Measurements from ENCODE around the gene MBLAC1.

MBLAC1 gene

GRCh38 chr7:100126931-100127865 lies at the start of gene MBLAC1:
MBLAC1 (plus strand) TSS chr7:100126967; CDS start chr7:100127396, 429 bp downstream.
- peak; percentile 95 for DNase-seq (ENCODE audit: low spot score)

GRCh38 chr7:100077205-100077604 lies 49.6 kb upstream of the MBLAC1 start:
- DNase-seq (ENCODE audit: low spot score), result no peak

- DNase-seq (ENCODE audit: low spot score), result no peak
These were observed 47.7 kb upstream of the MBLAC1 start for GRCh38 chr7:100079024-100079560.

GRCh38 chr7:100080907-100081534 lies 45.7 kb upstream of the MBLAC1 start:
- peak; percentile 18 for DNase-seq (ENCODE audit: low spot score)

GRCh38 chr7:100081535-100082102 lies 45.1 kb upstream of the MBLAC1 start, which contains the start of gene ZNF3:
ZNF3 (minus strand) TSS chr7:100081723; CDS start chr7:100077357, 4,366 bp downstream.
- DNase-seq (ENCODE audit: low spot score), result peak; percentile 98

GRCh38 chr7:100082978-100083377 lies 43.8 kb upstream of the MBLAC1 start:
- DNase-seq (ENCODE audit: low spot score), result no peak

- no peak for DNase-seq (ENCODE audit: low spot score)
These were observed 41.3 kb upstream of the MBLAC1 start for GRCh38 chr7:100085515-100085914.

- DNase-seq (ENCODE audit: low spot score), result peak; percentile 82
These were observed 39.6 kb upstream of the MBLAC1 start for GRCh38 chr7:100087055-100087750.

GRCh38 chr7:100088095-100088620 lies 38.6 kb upstream of the MBLAC1 start:
- DNase-seq (ENCODE audit: low spot score), result no peak

GRCh38 chr7:100088621-100089457 lies 37.9 kb upstream of the MBLAC1 start, which contains the start of gene COPS6:
COPS6 (plus strand) TSS chr7:100088969; CDS start chr7:100088991, 22 bp downstream.
- DNase-seq (ENCODE audit: low spot score), result peak; percentile 91

- DNase-seq (ENCODE audit: low spot score), result no peak
These were observed 37.1 kb upstream of the MBLAC1 start for GRCh38 chr7:100089458-100090196.

GRCh38 chr7:100090527-100091410 lies 36.0 kb upstream of the MBLAC1 start:
- DNase-seq (ENCODE audit: low spot score), result no peak

- no peak for DNase-seq (ENCODE audit: low spot score)
These were observed 35.2 kb upstream of the MBLAC1 start for GRCh38 chr7:100091411-100092181.

GRCh38 chr7:100093054-100093453 lies 33.7 kb upstream of the MBLAC1 start:
- no peak for DNase-seq (ENCODE audit: low spot score)

- no peak for DNase-seq (ENCODE audit: low spot score)
These were observed 33.3 kb upstream of the MBLAC1 start for GRCh38 chr7:100093498-100093897.

- DNase-seq (ENCODE audit: low spot score), result no peak
These were observed 32.8 kb upstream of the MBLAC1 start for GRCh38 chr7:100093925-100094486.

- no peak for DNase-seq (ENCODE audit: low spot score)
These were observed 31.5 kb upstream of the MBLAC1 start for GRCh38 chr7:100095289-100095688.

- no peak for DNase-seq (ENCODE audit: low spot score)
These were observed 31.1 kb upstream of the MBLAC1 start for GRCh38 chr7:100095704-100096103.

All from GM03348 (cell line).